Measurements from ENCODE around the gene RPS6KA2. TPM values are rescaled to one million over a fixed set of nuclear protein-coding genes. Genes with fewer than 3 reads are reported as not detected.
"Not testable (repeated sequence)": the region's sequence is repeated elsewhere in the genome, so short reads cannot be mapped to it uniquely, and the experiment has no call there.

Gene RPS6KA2
- total RNA-seq, 1 donor from 2014 or later: 34.9 TPM

DNA sequence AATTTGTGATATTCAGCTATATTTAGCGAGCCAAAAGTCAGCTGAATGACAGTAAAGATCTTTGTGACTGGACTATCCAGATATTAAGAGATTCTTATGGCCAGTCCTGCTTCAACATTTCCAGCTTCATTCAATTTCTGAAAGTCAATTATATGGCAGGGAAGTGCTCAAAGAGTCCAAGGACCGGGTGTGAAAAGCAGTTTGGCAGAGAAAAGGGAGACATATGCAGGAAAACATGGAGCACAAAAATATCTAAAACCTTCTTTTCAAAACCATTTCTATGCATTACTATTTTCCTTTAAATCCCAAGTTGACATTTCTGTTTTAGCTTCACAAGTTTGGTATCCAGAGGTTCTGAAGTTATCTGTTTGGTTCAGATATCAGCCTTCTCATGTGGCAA, 249.3 kb downstream of the RPS6KA2 start:
- DNase-seq (ENCODE audit: low read depth): no peak

DNA sequence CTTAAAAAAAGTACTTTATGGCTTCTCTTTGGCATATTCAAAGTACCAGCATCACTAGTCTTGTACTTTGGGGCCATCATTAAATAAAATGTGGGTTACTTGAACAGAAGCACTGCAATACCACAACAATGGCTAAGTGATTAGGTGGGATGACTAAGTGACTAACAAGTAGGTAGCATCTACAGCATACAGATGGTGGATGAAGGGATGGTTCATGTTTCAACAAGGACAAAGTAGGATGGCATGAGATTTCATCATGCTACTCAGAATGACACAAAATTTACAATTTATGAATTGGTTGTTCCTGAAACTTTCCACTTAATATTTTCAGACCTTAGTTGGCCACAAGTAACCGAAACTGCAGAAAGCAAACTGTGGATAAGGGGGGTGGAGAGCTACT, 252.0 kb downstream of the RPS6KA2 start:
- no peak for DNase-seq (ENCODE audit: low read depth)

DNA sequence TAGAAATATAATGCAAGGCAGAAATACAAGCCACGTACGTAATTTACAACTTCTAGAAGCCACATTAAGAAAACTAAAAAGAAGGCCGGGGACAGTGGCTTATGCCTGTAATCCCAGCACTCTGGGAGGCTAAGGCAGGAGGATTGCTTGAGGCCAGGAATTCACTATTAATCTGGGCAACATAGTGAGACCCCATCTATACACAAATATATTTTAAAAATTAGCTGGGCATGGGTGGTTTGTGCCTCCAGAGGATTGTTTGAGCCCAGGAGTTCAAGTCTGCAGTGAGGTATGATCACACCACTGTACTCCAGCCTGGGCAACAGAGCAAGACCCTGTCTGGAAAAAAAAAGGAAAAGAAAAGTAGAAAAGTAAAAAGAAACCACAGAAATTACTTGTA, 256.6 kb downstream of the RPS6KA2 start:
- no peak for DNase-seq (ENCODE audit: low read depth)

DNA sequence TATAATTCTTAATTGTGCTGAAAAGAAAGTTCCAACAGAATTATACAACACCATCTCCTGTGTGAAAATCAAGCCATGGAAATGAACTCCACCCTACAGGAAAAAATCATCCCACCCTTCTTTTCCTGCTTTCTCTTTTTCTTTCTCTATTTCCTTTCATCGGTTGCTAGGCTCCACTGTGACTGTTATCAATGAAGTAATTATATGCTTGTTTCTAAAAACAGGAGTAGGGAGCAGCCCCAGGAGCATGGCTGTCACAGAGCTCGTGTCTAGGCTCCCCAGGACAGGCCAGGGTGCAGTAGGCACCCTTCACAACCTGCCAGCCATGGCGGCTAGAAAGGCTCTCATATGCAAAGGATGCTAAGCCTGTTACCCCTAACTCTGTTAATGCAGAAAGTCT, 257.3 kb downstream of the RPS6KA2 start:
- no peak for DNase-seq (ENCODE audit: low read depth)

DNA sequence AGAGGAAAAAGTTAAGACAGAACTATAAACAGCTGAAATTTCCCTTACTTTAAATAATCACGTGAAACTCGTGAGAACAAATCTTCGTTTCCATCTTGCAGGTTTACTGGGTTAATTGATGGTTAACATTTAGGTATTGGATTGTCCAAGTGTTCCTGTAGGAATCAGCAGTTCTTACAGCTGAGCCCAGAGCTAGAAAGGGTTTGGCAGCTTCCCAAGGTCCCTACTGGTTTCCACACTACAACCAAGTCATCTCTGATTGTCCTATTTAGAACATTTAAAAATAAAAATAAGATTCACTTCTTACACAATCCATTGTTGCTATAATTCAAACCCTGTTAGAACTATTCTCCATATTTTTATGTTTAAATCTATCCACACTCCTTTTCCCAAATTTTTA, 260.1 kb downstream of the RPS6KA2 start:
- no peak for DNase-seq (ENCODE audit: low read depth)

DNA sequence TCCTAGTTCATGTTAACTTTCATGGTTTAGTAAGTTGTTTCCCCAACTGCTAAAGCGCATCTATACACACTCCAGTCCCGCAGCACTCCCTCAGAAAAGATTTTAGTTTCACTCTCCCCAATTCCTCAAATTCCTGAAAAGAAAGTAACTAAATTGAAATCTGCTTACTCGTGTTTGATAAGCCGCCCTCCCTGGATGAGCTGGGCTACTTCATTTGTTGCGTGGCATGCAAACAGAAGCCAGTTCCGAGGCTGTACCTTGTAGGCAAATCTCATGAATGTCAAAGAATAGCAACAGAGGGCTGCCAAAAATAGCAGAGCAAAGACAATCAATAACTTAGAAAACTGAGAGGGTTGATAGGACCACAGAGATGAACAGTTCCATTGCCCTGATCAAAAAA, 261.2 kb downstream of the RPS6KA2 start:
- no peak for DNase-seq (ENCODE audit: low read depth)

DNA sequence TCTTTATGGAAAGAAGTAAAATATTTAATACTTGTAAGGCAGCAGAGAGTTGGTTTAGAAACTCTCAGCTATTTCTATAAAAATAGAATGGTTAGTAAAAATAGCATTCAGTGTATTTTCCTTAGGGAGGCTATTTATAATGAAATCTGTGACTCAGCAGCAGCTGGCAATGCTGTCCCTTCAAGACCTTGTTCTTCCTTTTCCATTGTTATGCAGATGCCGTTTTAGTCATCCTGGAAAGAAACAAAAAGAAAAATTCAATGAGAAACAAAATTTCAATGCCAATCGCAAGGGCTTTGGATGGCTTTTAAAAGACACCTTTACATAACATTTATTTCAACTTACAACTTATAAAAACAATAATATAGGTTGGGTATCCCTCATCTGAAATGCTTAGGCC, 261.8 kb downstream of the RPS6KA2 start:
- no peak for DNase-seq (ENCODE audit: low read depth)

DNA sequence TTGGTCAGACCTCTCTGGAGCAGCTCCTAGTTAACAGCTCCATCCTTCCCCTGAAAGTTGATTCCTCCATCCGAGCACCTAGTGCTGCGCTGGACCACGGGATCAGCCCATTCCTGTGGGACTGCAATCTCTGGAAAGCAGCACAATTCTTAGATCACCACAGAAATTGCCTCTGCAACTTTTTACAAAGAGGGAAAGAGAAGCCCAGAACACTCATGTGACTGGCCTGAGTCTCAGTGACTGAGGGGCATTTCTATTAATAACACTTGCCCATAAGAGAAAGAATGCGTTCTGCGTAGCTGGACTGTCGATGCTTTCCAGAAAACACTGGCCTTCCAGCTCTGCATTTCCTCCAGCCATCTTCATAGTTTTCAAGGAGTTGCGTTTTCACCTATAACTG, 262.6 kb downstream of the RPS6KA2 start:
- DNase-seq (ENCODE audit: low read depth): no peak

DNA sequence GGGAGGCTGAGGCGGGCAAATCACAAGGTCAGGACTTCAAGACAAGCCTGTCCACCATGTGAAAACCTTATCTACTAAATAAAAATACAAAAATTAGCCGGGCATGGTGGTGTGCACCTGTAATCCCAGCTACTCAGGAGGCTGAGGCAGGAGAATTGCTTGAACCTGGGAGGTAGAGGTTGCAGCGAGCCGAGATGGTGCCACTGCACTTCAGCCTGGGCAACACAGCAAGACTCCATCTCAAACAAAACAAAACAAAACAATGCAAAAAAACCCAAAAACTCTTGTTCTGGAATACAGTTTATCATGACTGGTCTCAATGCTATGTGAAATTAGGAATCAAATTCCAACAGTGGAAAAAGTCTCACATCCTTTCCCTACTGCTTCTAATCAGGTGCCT, 264.6 kb downstream of the RPS6KA2 start:
- DNase-seq (ENCODE audit: low read depth): not testable (repeated sequence)

DNA sequence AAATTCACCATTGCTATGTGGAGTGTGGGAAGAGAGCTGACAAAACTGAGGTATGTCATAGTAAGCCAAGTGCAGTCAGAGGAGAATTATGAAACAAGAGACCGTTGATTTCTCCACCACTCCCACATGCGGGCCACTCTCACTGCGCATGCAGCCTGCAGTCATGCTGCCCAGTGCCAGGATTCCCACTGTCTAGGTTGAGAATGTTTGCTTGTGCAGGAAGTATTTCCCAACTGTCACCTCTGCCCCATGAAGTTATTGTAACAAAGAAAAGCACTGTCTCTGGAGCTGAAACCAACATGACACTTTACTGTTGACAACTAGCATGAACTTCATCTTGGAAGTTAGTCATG, 266.0 kb downstream of the RPS6KA2 start:
- no peak for DNase-seq (ENCODE audit: low read depth)

DNA sequence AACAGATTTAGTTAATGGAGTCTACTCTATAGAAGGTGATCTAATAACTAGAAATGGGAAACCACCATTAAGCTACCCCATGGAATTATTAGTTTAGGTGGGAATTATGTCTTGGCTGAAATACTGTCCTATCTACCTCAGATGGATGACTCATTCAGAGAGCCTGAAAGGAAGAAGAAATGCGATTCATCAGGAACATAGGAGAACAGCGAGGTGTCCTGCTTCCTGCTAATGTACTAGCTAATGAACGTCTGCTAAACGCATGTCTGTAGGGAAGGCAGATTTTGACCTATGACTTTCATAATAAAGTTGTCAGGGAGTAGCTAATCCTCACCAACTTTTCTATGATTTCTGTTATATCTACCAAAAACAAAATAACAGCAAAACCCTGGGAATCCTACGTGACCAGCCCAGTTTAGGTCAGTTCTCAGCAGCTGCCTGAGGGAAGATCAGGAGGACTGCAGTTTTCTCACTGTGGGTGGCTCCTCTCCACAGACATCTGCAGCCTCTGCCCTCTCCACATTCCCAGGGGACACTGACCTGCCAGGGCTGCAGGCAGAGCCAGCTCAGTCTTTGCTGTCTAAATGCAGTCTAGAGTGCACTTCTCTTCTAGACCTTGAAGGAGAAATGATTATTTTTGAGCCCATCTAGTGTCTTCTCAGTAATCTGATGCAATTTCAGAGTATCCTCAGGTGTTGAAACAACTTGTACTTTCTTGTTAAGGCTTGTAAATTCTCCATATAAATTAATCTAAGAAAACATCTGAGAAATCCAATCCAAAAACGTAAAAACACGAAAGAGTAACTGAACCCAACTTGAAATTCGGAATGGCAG, 266.6 kb downstream of the RPS6KA2 start:
- no peak for DNase-seq (ENCODE audit: low read depth)

Other genes starting within 250 kb of the RPS6KA2 start
- 12.3 and 18.1 TPM in 2 replicates for gene MPC1, start 244.3 kb downstream of the RPS6KA2 start, total RNA-seq
- gene RAMACL, start 40.6 kb downstream of the RPS6KA2 start, total RNA-seq: 0.35 and 0.75 TPM in 2 replicates